ENCODE measurements around the gene CNIH2. TPM values are rescaled to one million over a fixed set of nuclear protein-coding genes. Genes with fewer than 3 reads are reported as not detected.

CNIH2 gene
- total and polyA plus RNA-seq, 2 of the 13 experiments (the other 11 are each of a cell fraction or from before 2014, with no cell fraction given): 0.60 to 0.69 TPM

GRCh38 chr11:66328302-66329144, 50.5 kb downstream of the CNIH2 start (continued):
- TF ChIP-seq ZBTB8A (CRISPR knock-in tag; IDR thresholded peaks at IDR 0.05; ENCODE audit: borderline replicate concordance, low read depth) (no peak), ISX (CRISPR knock-in tag; conservative IDR thresholded peaks at IDR 0.05) (no peak), MNT (IDR thresholded peaks at IDR 0.05) (peak; percentile 67), PCBP1 (IDR thresholded peaks at IDR 0.05; ENCODE audit: borderline replicate concordance, low read depth, low read length) (no peak), CSRNP1 (CRISPR knock-in tag; IDR thresholded peaks at IDR 0.05) (no peak), ZNF224 (CRISPR knock-in tag; IDR thresholded peaks at IDR 0.05) (no peak; the same call in 1 of the 2 replicates), EHMT2 (IDR thresholded peaks at IDR 0.05; ENCODE audit: borderline replicate concordance, low read depth, low read length) (no peak), AHR (CRISPR knock-in tag; IDR thresholded peaks at IDR 0.05) (no peak), GABPB1 (CRISPR knock-in tag; IDR thresholded peaks at IDR 0.05) (peak; percentile 56), ARID4A (CRISPR knock-in tag; IDR thresholded peaks at IDR 0.05; ENCODE audit: borderline replicate concordance) (peak; percentile 68; the same call in 1 of the 2 replicates), MED1 (CRISPR knock-in tag; IDR thresholded peaks at IDR 0.05) (peak; percentile 69), ZNF790 (CRISPR knock-in tag; IDR thresholded peaks at IDR 0.05; ENCODE audit: borderline replicate concordance) (0 out of 2 replicates have a peak, but pooled peaks have one; percentile 30), NFIB (CRISPR knock-in tag; IDR thresholded peaks at IDR 0.05; ENCODE audit: borderline replicate concordance) (no peak), CC2D1A (CRISPR knock-in tag; IDR thresholded peaks at IDR 0.05) (no peak), GATAD1 (CRISPR knock-in tag; IDR thresholded peaks at IDR 0.05) (peak; percentile 76), PHF8 (CRISPR knock-in tag; IDR thresholded peaks at IDR 0.05) (peak; percentile 41; the same call in 1 of the 2 replicates), NCOR1 (IDR thresholded peaks at IDR 0.05; ENCODE audit: borderline replicate concordance, low read length) (no peak)

Measured in HepG2 (cell line).